A673 (cell line): ENCODE measurements around the gene ARHGAP24. TPM values are rescaled to one million over a fixed set of nuclear protein-coding genes. Genes with fewer than 3 reads are reported as not detected.

Experiments
- BruUV-seq: library from RNA; stranded (reverse); fragments of 400-500 nt; replicated peaks from 2 replicates; lab custom pipeline; 2021; lab: Mats Ljungman, UMichigan
- CTCF ChIA-PET: fragments of 300-600 bp; sonication (Branson Sonifier 250); formaldehyde crosslinking; loops from one replicate; lab custom pipeline; 2022; ENCODE audit warnings: antibody characterized with exemption; lab: Charles Lee
- POLR2A ChIA-PET: fragments of 300-600 bp; sonication (Branson Sonifier 250); formaldehyde crosslinking; loops from one replicate; lab custom pipeline; 2022; ENCODE audit warnings: antibody characterized with exemption; ENCODE audit not compliant: low non-redundant PET; lab: Charles Lee
- DNase-seq: peaks from one replicate; pipeline ENCODE4 v3.0.0-alpha.2; 2015; ENCODE audit warnings: low spot score
- H3K27ac ChIP-seq: fragments of 200-600 bp; sonication (generic); 2 replicates; pipeline ENCODE4 v1.5.1; 2016; ENCODE audit warnings: mixed run types, low read depth, mild to moderate bottlenecking, mixed read lengths, antibody characterized with exemption, low read length; ENCODE audit not compliant: poor library complexity, severe bottlenecking
- H3K27me3 ChIP-seq: fragments of 200-600 bp; sonication (generic); replicated peaks from 2 replicates; pipeline ENCODE4 v1.6.1; 2017; ENCODE audit warnings: mixed run types, low read depth, mild to moderate bottlenecking, mixed read lengths, antibody characterized with exemption, low read length; ENCODE audit not compliant: insufficient read depth, poor library complexity
- H3K36me3 ChIP-seq: fragments of 200-600 bp; sonication (generic); 2 replicates; pipeline ENCODE4 v1.6.1; 2016; ENCODE audit warnings: mixed run types, mild to moderate bottlenecking, mixed read lengths, antibody characterized with exemption, low read length; ENCODE audit not compliant: insufficient read depth, poor library complexity, severe bottlenecking
- H3K4me1 ChIP-seq: fragments of 200-600 bp; sonication (generic); 2 replicates; pipeline ENCODE4 v1.6.1; 2017; ENCODE audit warnings: mixed run types, mild to moderate bottlenecking, mixed read lengths, antibody characterized with exemption, low read length; ENCODE audit not compliant: insufficient read depth, poor library complexity, severe bottlenecking
- H3K4me3 ChIP-seq: fragments of 200-600 bp; sonication (generic); 2 replicates; pipeline ENCODE4 v1.5.1; 2016; ENCODE audit warnings: low read depth, mixed run types, mild to moderate bottlenecking, mixed read lengths, low read length; ENCODE audit not compliant: poor library complexity, severe bottlenecking
- H3K9me3 ChIP-seq: fragments of 200-600 bp; sonication (generic); 2 replicates; pipeline ENCODE4 v1.6.1; 2016; ENCODE audit warnings: mixed run types, low read depth, mild to moderate bottlenecking, mixed read lengths, antibody characterized with exemption, low read length; ENCODE audit not compliant: poor library complexity, severe bottlenecking
- CTCF ChIP-seq: fragments of 300-800, 200-600 bp; sonication (generic); conservative IDR thresholded peaks from 2 replicates; pipeline ENCODE4 v1.5.1; 2017; ENCODE audit warnings: low read depth, mild to moderate bottlenecking, antibody characterized with exemption, low read length, moderate library complexity, mixed read lengths
- EZH2 ChIP-seq: fragments of 200-600 bp; sonication (generic); IDR thresholded peaks from 2 replicates; pipeline ENCODE4 v1.6.1; 2017; ENCODE audit warnings: borderline replicate concordance, low read depth, mild to moderate bottlenecking, mixed read lengths, antibody characterized with exemption, low read length; ENCODE audit not compliant: poor library complexity, severe bottlenecking
- intact Hi-C: fragments of 100-400 bp; cut with micrococcal nuclease; formaldehyde crosslinking; loops from one replicate; pipeline ENCODE4 v1.10.0; 2022; ENCODE audit not compliant: unreplicated experiment
- total RNA-seq: library from RNA; stranded (reverse); gene quantifications from 2 replicates; pipeline ENCODE4 v1.2.3, GENCODE V29; 2021

Gene ARHGAP24
- total RNA-seq, 1 experiment from 2014 or later, result 5.8 TPM

GRCh38 chr4:85829276-85830051 is 354.5 kb downstream of the ARHGAP24 start:
- TF ChIP-seq CTCF, result no peak
- no peak for TF ChIP-seq EZH2
- H3K9me3 ChIP-seq, result no peaks in the 10 kb centered on the region
- DNase-seq, result no peak
- H3K36me3 ChIP-seq, result no peaks in the 10 kb centered on the region
- ChIA-PET CTCF (no interaction called here), POLR2A (no interaction called here)
- H3K4me3 ChIP-seq, result no peak overlapping the region
- H3K27ac ChIP-seq, result no peak overlapping the region
- intact Hi-C loops, result no loop called here
- no peaks in the 10 kb centered on the region for H3K4me1 ChIP-seq
- BruUV-seq, result no TSS peak
- no peaks in the 10 kb centered on the region for H3K27me3 ChIP-seq

- no peaks in the 10 kb centered on the region for H3K36me3 ChIP-seq
- BruUV-seq, result no TSS peak
- H3K27me3 ChIP-seq, result no peaks in the 10 kb centered on the region
- H3K9me3 ChIP-seq, result no peaks in the 10 kb centered on the region
- no peak overlapping the region for H3K27ac ChIP-seq
- no peak for DNase-seq
- TF ChIP-seq EZH2, result no peak
- no peak for TF ChIP-seq CTCF
- H3K4me1 ChIP-seq, result no peaks in the 10 kb centered on the region
- intact Hi-C loops, result no loop called here
- CTCF ChIA-PET, result no interaction called here
- POLR2A ChIA-PET, result no interaction called here
- no peak overlapping the region for H3K4me3 ChIP-seq
Observed at GRCh38 chr4:85831647-85832046, 356.7 kb downstream of the ARHGAP24 start.

GRCh38 chr4:85833302-85833701 is 358.4 kb downstream of the ARHGAP24 start:
- DNase-seq, result no peak
- TF ChIP-seq CTCF, result no peak
- no peak for TF ChIP-seq EZH2
- ChIA-PET CTCF (no interaction called here), POLR2A (no interaction called here)
- no peaks in the 10 kb centered on the region for H3K9me3 ChIP-seq
- intact Hi-C loops, result no loop called here
- H3K4me3 ChIP-seq, result no peak overlapping the region
- H3K4me1 ChIP-seq, result no peaks in the 10 kb centered on the region
- no peak overlapping the region for H3K27ac ChIP-seq
- H3K36me3 ChIP-seq, result no peaks in the 10 kb centered on the region
- BruUV-seq, result no TSS peak
- no peaks in the 10 kb centered on the region for H3K27me3 ChIP-seq
